H4 (cell line): ENCODE measurements around the gene APEX2. TPM values are rescaled to one million over a fixed set of nuclear protein-coding genes. Genes with fewer than 3 reads are reported as not detected.
A peak's percentile ranks its signal among the peaks of the same experiment; 100 is the strongest.
"Not testable (repeated sequence)": the region's sequence is repeated elsewhere in the genome, so short reads cannot be mapped to it uniquely, and the experiment has no call there.

Source experiments
- DNase-seq: peaks from one replicate; pipeline ENCODE4 v3.0.0-alpha.2; 2015; ENCODE audit warnings: low spot score
- total RNA-seq: library from RNA; depleted of rRNA; stranded (reverse); fragments of >200 nt; shearing (Covaris generic); gene quantifications from 2 replicates; pipeline ENCODE4 v1.2.3, GENCODE V29; 2014; rRNA removed

APEX2 gene
- total RNA-seq, result 20.5 and 30.0 TPM in 2 replicates

DNA sequence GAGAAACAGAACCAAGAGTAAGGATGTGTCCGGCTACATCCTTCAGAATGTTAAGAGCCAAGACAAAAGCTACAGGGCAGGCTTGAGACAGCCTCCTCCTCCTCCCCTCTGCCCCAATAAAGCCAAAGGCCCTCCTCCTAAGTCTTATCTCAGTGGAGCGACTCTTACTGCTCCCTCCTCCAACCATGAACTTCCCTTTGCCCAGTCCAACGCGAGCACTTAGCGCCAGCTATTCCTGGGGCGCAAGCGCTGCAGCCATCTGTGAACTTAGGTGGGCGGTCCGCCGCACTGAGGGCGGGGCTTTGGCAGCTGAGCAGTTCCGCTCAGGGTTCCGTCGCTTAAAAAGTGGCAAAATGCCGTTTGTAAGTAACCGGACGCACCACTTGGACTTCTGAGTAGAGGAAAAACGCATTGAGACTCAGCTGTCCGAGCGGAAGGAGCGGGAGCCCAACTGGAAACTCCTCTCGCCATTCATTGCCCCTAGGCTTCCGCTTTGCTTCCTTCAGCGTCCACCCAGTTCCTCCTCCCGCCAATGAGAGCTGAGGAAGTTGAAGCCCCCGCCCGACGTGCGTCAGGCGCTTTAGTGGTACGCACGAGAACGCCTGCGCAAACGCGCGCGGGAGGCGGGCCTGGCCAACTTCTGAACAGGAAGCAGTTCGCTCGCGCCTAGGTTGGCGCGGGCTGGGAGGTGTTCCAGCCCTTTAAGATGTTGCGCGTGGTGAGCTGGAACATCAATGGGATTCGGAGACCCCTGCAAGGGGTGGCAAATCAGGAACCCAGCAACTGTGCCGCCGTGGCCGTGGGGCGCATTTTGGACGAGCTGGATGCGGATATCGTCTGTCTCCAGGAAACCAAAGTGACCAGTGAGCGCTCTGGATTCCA lies at the start of gene APEX2:
Gene APEX2, plus strand, starts transcription at position 647 of the 882 bp plus-strand sequence. Its CDS starts 60 bp downstream, at position 707.
- peak; percentile 93 for DNase-seq

- DNase-seq, result no peak
Observed at GRCh38 chrX:54950730-54951375, 49.3 kb upstream of the APEX2 start.

- DNase-seq, result no peak
Observed at GRCh38 chrX:54961750-54962149, 38.4 kb upstream of the APEX2 start.

DNA sequence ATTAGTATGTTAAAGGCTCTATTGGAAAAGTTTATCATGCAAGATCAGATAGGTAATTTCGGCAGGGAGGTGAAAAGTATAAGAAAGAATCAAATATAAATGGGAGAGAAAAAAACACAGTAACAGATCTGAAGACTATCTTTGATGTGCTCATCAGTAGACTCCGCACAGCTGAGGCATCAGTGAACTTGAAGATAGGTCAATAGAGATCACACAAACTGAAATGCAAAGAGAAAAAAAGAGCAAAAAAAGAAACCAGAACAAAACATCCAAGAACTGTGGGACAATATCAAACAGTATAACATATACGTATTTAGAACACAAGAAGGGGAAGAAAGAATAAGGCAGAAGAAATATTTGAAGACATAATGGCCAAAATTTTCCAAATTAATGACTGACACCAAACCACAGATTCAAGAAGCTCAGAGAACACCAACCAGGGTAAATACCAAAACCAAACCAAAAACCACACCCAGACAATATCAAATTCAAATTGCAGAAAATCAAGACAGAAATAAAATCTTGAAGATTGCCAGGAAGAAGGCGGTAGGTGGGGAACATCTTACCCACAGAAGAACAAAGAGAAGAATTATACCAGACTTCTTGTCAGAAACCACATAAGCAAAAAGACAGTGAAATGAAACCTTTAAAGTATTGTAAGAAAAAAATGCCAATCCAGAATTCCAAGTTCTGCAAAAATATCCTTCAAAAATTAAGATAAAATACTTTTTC lies 35.2 kb upstream of the APEX2 start:
- no peak for DNase-seq

GRCh38 chrX:54977387-54977786 lies 22.8 kb upstream of the APEX2 start:
- DNase-seq, result no peak

- no peak for DNase-seq
Observed at GRCh38 chrX:54978448-54978847, 21.7 kb upstream of the APEX2 start.

DNA sequence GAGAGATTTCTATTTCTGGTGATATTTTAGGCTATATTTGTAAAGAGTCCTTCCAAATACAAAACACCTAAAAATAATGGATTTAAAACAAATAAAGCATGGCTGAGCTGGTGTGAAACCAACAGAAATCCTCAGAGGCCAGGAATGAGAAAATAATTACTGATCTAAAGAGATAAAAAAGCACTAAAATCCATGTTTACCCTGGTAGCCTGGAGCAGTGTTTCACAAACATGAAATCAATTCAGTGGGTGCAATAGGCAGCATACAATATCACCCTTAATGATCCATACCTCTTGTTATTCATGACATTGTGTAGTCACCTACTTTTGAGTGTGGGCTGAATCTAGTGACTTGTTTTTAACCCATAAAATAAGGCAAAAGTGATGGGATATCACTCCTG lies 20.7 kb upstream of the APEX2 start:
- DNase-seq, result no peak

GRCh38 chrX:54980334-54980733 lies 19.8 kb upstream of the APEX2 start:
- no peak for DNase-seq

DNA sequence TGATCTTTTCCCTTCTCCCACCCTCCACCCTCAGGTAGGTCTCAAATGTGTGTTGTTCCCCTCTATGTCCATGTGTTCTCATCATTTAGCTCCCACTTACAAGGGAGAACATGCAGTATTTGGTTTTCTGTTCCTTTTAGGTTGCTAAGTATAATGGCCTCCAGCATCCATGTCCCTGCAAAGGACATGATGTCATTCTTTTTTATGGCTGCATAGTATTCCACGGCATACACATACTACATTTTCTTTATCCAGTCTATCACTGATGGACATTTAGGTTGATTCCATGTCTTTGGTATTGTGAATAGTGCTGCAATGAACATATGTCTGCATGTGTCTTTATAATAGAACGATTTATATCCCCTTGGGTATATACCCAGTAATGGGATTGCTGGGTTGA lies 16.9 kb upstream of the APEX2 start:
- not testable (repeated sequence) for DNase-seq

DNA sequence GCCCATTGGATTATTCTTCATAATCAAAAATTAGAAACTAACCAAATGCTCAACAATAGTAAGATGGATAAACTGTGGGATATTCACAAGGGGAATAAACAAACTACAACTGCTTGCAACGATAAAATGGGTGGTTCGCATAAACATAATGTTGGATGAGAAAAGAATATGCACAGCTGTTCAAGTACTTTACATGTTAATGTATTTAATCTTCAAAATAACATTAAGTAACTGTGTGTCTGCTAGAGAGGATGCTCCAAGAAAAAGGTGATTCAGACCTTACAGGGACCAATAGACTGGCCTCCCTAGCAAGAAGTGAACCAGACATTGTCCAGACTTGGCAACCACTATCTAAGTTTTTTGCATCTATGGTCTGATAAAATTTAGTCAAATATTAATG lies 8.5 kb upstream of the APEX2 start:
- DNase-seq, result no peak

DNA sequence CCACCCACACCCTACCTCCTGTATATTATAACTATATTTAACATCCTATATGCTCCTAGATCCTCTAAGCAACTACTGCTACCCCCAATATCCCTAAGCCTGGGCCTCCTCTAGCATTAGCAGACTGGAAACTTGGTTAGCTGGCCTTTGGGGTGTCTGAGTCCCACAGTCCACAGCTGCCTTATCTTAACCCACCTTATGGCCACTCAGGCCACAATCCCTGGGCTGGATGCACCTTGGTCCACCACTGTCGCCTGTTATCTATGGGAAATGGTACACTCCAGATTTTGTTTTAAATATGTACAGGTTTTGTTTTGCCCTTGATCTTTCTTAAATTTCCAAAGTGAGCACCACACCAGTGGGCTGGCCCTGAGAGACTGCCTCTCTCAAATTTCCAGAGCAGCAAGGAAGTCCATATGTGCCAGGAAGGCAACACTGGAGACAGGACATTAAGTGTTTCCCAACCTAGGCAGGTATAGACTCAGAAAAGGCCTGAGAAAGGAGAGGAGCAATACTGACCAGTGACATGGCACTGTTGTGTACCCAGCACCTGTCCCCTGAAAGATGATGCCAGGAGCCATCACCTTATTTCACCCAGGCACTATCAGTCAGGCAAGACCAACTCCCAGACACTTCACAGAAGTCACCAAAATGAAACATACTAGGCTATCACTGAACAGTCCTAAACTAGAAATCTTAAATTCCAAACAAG lies 7.1 kb upstream of the APEX2 start:
- no peak for DNase-seq

DNA sequence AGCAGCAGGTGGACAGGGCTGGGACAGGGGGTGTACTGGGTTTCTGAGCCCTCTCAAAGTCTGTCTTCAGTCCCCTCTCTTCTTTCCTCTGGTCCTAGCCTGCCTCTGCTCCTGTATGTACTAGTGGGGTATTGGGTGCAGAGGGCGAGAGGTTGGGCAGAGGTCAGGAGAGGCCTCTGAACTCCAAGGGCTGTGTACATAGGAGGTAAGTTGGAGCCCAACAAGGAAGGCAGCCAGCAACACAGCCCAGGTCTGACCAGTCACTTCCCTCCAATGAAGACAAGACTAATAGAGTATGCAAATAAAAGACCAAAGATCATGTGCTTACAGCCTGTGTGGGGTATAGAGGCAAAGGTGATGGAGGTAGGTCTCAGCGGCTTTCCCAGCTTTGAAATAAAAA lies 6.1 kb upstream of the APEX2 start, which contains the start of gene PFKFB1:
Gene PFKFB1, minus strand, starts transcription at position 90 of the 400 bp plus-strand sequence. CDS start 181 bp downstream, outside the sequence.
- DNase-seq, result no peak

GRCh38 chrX:54994668-54995351 lies 5.4 kb upstream of the APEX2 start:
- DNase-seq, result no peak

- no peak for DNase-seq
Observed at GRCh38 chrX:54995621-54996020, 4.5 kb upstream of the APEX2 start.

- no peak for DNase-seq
Observed at GRCh38 chrX:55004231-55004630, 4.1 kb downstream of the APEX2 start.

DNA sequence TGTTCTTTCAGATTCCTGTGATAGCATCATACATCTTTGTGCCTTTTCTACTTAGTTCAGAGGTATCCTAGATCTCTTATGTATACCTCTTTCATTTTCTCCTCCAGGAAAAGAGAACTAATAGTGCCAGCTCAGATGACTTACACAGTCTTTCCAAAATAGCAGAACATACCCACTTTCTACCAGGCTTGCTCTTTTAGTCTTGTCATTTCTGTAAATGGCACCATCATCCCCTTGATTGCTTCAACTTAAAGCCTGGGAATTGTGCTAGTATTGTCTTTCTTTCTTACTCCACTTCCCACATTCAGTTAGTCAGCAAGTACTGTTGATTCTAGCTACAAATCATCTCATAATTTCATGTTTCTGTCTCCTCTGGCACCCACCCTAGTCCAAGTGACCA lies 5.1 kb downstream of the APEX2 start:
- no peak for DNase-seq

DNA sequence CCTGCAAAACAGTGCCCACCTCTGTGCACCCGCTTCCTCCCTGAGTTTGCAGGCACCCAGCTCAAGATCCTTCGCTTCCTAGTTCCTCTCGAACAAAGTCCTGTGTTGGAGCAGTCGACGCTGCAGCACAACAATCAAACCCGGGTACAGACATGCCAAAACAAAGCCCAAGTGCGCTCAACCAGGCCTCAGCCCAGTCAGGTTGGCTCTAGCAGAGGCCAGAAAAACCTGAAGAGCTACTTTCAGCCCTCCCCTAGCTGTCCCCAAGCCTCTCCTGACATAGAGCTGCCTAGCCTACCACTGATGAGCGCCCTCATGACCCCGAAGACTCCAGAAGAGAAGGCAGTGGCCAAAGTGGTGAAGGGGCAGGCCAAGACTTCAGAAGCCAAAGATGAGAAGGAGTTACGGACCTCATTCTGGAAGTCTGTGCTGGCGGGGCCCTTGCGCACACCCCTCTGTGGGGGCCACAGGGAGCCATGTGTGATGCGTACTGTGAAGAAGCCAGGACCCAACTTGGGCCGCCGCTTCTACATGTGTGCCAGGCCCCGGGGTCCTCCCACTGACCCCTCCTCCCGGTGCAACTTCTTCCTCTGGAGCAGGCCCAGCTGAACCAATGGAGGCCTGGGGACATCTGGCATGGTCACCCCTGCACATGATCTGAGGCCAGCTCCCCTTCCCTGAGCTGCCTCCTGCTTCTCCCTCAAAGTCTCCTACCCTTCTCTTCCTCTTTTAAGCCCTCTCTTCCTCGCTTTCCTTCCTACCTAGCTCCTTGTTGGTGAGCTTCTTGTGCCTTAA lies 6.9 kb downstream of the APEX2 start:
- no peak for DNase-seq

DNA sequence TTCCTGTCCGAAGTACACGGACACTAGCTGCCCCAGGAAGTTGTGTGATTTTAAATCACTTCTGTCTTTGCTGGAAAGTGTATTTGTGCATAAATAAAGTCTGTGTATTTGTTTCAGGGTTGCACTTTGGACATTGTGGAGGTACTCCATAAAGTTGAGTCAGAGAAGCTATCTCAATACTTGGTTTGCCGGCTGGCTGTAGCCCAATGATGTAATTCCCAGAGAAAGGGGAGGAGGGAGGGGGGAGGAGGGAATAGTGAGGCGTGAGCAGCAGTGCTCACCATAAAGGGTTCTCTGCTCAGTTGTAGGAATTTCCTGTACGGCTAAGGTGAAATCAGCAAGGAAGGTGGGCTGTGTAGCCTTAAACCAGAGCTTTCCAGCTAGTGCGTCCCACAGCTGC lies 7.5 kb downstream of the APEX2 start:
- peak; percentile 56 for DNase-seq

- DNase-seq, result peak; percentile 6
Observed at GRCh38 chrX:55008571-55009358, 8.6 kb downstream of the APEX2 start.
